ENCODE measurements around the gene DUSP1.

GRCh38 chr5:172746725-172747124 is 24.3 kb downstream of the DUSP1 start:
- TF ChIP-seq CTCF (IDR thresholded peaks at IDR 0.05) = no peak
- TF ChIP-seq POLR2A (IDR thresholded peaks at IDR 0.05) = no peak
- peak in 2 of 3 donors; percentile 21 to 83 for TF ChIP-seq POLR2AphosphoS5 (IDR thresholded peaks at IDR 0.05)
